BE2C (cell line): Measurements from ENCODE around the gene GAS2.

Experiments used
- DNase-seq: peaks from one replicate; pipeline ENCODE4 v3.0.0-alpha.2; 2020
- H3K27me3 ChIP-seq: fragments of 250-450 bp; sonication (Bioruptor Pico); 2 replicates; pipeline ENCODE4 v1.5.1; 2020; ENCODE audit warnings: mild to moderate bottlenecking
- H3K36me3 ChIP-seq: fragments of 250-450 bp; sonication (Bioruptor Pico); 2 replicates; pipeline ENCODE4 v1.5.1; 2020; ENCODE audit warnings: mild to moderate bottlenecking
- H3K4me1 ChIP-seq: fragments of 250-450 bp; sonication (Bioruptor Pico); 2 replicates; pipeline ENCODE4 v1.5.1; 2020
- H3K4me3 ChIP-seq: 2 replicates; pipeline ENCODE4 v1.5.1; 2011; ENCODE audit warnings: low read depth, low read length
- H3K9me3 ChIP-seq: fragments of 250-450 bp; sonication (Bioruptor Pico); 2 replicates; pipeline ENCODE4 v1.5.1; 2020
- CTCF ChIP-seq: IDR thresholded peaks from 2 replicates; pipeline ENCODE4 v1.5.1; 2012; ENCODE audit warnings: mild to moderate bottlenecking, low read depth, low read length

The GAS2 gene

DNA sequence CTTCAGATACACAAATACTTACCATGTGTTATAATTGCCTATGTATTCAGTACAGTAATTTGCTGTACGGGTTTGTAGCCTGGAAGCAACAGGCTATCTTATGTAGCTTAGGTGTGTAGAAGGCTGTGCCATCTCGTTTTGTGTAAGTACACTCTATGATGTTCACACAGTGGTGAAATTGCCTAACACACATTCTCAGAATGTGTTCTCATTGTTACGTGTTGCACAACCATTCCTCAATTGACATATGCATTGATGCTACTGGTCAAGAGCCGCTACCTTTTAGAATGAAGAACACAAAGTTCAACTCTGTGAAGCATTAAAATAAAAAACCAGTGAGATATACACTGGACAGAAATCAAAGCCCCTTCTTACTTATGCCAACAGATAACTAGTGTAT lies 136.4 kb downstream of the GAS2 start:
- Histone ChIP-seq H3K4me1 (no peaks in the 10 kb centered on the region), H3K4me3 (no peak overlapping the region), H3K9me3 (no peaks in the 10 kb centered on the region), H3K36me3 (no peaks in the 10 kb centered on the region), H3K27me3 (no peaks in the 10 kb centered on the region)
- no peak for TF ChIP-seq CTCF
- DNase-seq: no peak

- H3K36me3 ChIP-seq: no peaks in the 10 kb centered on the region
- H3K9me3 ChIP-seq: no peaks in the 10 kb centered on the region
- no peaks in the 10 kb centered on the region for H3K27me3 ChIP-seq
- no peaks in the 10 kb centered on the region for H3K4me1 ChIP-seq
- H3K4me3 ChIP-seq: no peak overlapping the region
- TF ChIP-seq CTCF: no peak
- DNase-seq: no peak
Measured at GRCh38 chr11:22807391-22807790, 141.0 kb downstream of the GAS2 start.

GRCh38 chr11:22807855-22808570 lies 141.6 kb downstream of the GAS2 start:
- H3K4me3 ChIP-seq: no peak overlapping the region
- H3K27me3 ChIP-seq: no peaks in the 10 kb centered on the region
- no peak for DNase-seq
- H3K9me3 ChIP-seq: no peaks in the 10 kb centered on the region
- H3K4me1 ChIP-seq: no peaks in the 10 kb centered on the region
- H3K36me3 ChIP-seq: no peaks in the 10 kb centered on the region
- TF ChIP-seq CTCF: no peak

DNA sequence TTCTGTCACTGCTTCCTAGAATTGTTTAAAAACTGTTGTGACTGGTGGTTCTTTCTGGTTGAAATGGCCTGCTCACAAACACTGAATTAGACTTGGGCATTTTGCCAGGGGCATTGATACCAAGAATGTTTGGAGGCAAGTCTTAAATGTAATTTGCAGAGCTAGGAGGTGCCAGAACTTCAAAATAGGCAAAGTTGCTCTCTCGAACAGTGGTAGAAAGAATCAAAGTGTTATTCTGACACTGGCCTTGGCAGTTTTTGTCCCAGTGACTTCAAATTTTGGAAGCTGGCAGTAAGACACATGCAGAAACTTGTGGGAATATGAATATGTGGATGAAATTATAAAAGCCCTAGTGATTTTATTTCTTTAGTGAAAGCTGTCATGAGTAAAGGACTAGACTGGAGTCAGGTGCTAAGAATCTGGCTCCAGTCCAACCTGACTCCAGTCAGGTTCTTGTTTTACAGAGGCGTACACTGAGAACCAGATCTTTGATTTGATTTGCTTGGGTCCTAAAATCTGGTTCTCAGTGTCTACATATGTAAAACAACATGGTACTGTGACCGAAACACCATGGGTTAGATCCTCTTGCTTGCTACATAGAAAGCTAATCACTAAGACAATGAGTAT lies 142.3 kb downstream of the GAS2 start:
- H3K36me3 ChIP-seq: no peaks in the 10 kb centered on the region
- no peaks in the 10 kb centered on the region for H3K4me1 ChIP-seq
- TF ChIP-seq CTCF: no peak
- H3K9me3 ChIP-seq: no peaks in the 10 kb centered on the region
- no peak for DNase-seq
- H3K27me3 ChIP-seq: no peaks in the 10 kb centered on the region
- no peak overlapping the region for H3K4me3 ChIP-seq

DNA sequence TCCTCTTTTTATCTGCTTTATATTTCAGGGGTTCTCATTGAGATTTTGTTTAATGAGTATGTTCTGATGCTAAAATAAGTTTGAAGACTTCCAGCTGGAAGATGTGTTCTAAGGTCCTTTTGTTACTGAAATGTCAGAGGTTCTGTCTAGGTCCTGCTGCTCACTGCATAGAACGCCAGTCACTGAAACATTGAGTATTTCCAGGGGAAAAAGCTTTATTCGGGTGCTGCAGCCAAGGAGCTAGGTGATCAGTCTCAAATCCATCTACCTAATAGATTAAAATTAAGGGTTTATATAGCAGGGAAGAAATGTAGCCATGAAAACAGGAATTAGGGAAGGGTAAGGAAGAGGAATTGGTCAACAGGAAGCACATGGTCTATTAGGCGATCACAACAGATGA lies 143.5 kb downstream of the GAS2 start:
- DNase-seq: no peak
- TF ChIP-seq CTCF: no peak
- Histone ChIP-seq H3K4me1 (no peaks in the 10 kb centered on the region), H3K9me3 (no peaks in the 10 kb centered on the region), H3K27me3 (no peaks in the 10 kb centered on the region), H3K4me3 (no peak overlapping the region), H3K36me3 (no peaks in the 10 kb centered on the region)

DNA sequence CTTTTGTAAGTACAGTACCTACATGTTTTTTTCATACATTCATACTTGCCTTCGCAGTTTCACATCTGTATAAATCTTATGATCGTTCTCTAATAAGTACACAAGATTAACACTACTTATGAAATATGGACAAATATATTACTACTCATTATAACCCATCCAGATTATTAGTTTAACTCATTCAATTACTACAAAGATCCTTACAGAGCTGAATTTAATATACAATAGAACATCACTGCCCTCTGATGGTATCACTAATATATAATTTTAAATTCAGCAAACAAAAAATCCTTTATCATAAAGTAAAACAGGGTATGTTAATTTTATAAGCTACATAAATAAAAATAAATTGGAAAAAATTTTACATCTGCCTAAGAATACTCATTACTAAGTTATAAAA lies 155.8 kb downstream of the GAS2 start:
- no peaks in the 10 kb centered on the region for H3K27me3 ChIP-seq
- H3K36me3 ChIP-seq: no peaks in the 10 kb centered on the region
- TF ChIP-seq CTCF: no peak
- no peak overlapping the region for H3K4me3 ChIP-seq
- H3K4me1 ChIP-seq: no peaks in the 10 kb centered on the region
- no peaks in the 10 kb centered on the region for H3K9me3 ChIP-seq
- DNase-seq: no peak
